ENCODE results near the gene RAD51D.

- TF ChIP-seq YY1 (IDR thresholded peaks at IDR 0.05; ENCODE audit: insufficient read depth, insufficient read length) (no peak), ZNF274 (IDR thresholded peaks at IDR 0.05; ENCODE audit: low read depth, low read length) (no peak), SUZ12 (IDR thresholded peaks at IDR 0.05; ENCODE audit: extremely low read depth, insufficient read depth, insufficient read length) (no peak)
Measured at GRCh38 chr17:35051183-35051578, 68.5 kb downstream of the RAD51D start.
